GM13977 (cell line): Measurements from ENCODE around the gene SLC9A4.

ENCODE experiments used
- DNase-seq: peaks from one replicate; pipeline ENCODE4 v3.0.0; 2012; ENCODE audit warnings: low spot score
- CTCF ChIP-seq: IDR thresholded peaks from 2 replicates; pipeline ENCODE4 v1.5.1; 2012; ENCODE audit warnings: mild to moderate bottlenecking, control low read depth; ENCODE audit not compliant: insufficient read depth; ENCODE audit errors: extremely low read depth, missing control alignments
- in situ Hi-C: fragments of 300-500 bp; cut with MboI; formaldehyde crosslinking; loops from one replicate; pipeline ENCODE4 v1.12.0; 2022; ENCODE audit warnings: low sequenced_read_pairs, low pct_unique_long_range_greater_than_20kb, mixed read lengths, inconsistent platforms; ENCODE audit not compliant: unreplicated experiment

Gene SLC9A4

GRCh38 chr2:102483086-102483485 is 10.1 kb downstream of the SLC9A4 start:
- TF ChIP-seq CTCF = no peak
- DNase-seq = no peak
- in situ Hi-C loops = no loop called here

- DNase-seq = no peak
- TF ChIP-seq CTCF = no peak
- in situ Hi-C loops = no loop called here
Measured at GRCh38 chr2:102484310-102485061, 11.5 kb downstream of the SLC9A4 start.

- in situ Hi-C loops = no loop called here
- no peak for DNase-seq
- no peak for TF ChIP-seq CTCF
Measured at GRCh38 chr2:102485147-102485785, 12.2 kb downstream of the SLC9A4 start.

GRCh38 chr2:102486941-102487702 is 14.1 kb downstream of the SLC9A4 start:
- TF ChIP-seq CTCF = no peak
- in situ Hi-C loops = no loop called here

GRCh38 chr2:102487761-102488462 is 14.9 kb downstream of the SLC9A4 start:
- in situ Hi-C loops = no loop called here

More at GRCh38 chr2:102486941-102487702, 14.1 kb downstream of the SLC9A4 start:
- DNase-seq = no peak

More at GRCh38 chr2:102487761-102488462, 14.9 kb downstream of the SLC9A4 start:
- DNase-seq = no peak
- no peak for TF ChIP-seq CTCF
